MV-4-11 (cell line): ENCODE results near the gene CIAO2A.
"Not testable (repeated sequence)": the region's sequence is repeated elsewhere in the genome, so short reads cannot be mapped to it uniquely, and the experiment has no call there.

Experiments
- DNase-seq: peaks from one replicate; lab custom pipeline; 2025; lab: John Stamatoyannopoulos, UW

Gene CIAO2A, protein sequence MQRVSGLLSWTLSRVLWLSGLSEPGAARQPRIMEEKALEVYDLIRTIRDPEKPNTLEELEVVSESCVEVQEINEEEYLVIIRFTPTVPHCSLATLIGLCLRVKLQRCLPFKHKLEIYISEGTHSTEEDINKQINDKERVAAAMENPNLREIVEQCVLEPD

DNA sequence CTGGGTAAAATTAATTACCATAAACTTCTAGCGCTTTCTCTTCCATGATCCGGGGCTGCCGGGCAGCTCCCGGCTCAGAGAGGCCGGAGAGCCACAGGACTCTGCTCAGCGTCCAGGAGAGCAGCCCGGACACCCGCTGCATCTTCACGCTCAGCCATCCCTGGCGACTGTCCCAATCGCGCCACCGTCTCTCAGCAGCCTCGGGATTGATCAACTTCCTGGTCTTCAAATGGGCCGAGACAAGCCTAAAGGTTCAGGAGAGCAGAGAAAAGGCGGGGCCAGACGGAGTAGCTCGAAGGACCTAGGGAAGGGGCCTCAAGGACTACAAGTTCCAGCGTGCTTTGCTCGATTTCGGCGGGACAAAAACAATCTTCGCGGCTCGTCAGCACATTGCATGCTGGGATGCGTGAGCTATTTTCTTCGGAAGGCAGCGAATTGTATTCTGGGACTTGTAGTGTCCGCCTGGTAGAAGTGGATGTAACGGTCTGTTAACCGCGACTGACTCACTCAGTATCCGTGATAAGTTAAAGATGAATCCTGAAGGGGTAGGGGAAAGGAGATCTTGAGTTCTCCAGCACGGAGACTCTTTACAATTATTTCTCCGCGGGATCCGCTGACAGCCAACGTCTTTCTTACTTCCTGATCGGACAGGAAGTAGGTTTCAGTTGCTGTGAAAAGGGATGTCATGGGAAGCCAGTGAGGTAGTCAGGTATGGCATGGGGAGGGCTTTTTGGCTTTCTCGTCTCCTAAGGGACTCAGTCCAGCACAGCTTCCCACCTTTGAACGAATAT is at the start of gene CIAO2A:
Gene CIAO2A, minus strand, starts transcription at position 212 of the 791 bp plus-strand sequence. Its CDS starts 70 bp downstream, at position 142.
- DNase-seq, result peak; percentile 100

DNA sequence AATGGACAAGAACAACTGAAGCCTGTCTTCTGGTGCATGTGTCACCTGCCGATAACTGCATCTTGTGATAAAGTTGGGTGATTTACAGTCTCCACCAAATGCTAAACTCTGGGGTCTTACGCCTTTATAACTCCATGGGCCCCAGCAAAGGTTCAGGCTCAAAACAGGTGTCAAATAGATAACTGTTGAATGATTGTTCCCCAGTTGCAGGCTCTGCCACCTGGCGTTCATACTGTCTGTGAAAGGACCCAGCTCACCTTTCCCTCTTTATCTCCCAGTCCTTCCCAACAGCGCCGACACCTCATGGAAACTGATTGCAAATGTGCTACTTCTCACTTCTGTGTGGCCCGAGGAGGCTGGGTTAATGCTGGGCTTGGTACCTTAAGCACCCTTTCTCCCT is 49.6 kb upstream of the CIAO2A start:
- DNase-seq, result no peak

- DNase-seq, result no peak
Observed at GRCh38 chr15:64141798-64142512, 48.3 kb upstream of the CIAO2A start.

DNA sequence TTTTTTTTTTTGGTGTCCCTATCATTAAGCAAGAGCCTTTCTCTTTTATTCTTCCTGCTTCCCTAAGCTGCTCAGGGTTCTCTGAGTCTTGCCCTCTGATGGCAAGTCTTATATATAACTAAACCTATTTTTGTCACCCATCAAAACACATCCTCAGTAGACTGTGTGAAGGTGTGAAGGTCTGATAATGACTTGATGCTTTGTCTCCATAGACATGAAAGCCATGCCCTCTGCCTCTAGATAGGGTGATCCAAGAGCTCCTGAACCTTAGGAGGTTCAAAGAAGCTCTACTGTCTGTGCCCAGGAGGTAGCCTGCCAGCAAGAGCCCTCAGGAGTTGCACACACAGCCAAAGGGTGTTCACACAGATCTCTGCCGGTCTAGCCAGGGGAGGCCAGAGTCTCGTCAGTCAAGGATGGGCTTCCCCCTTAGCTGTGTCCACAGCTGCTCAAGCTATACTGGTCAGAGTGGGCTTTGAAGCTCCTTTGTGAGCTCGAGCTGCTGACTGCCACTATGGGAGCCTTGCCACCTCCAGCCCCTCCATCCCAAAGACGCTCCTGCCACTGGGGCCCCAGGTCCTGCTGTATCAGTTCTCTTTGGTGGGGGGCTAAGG is 44.8 kb upstream of the CIAO2A start:
- DNase-seq, result no peak

DNA sequence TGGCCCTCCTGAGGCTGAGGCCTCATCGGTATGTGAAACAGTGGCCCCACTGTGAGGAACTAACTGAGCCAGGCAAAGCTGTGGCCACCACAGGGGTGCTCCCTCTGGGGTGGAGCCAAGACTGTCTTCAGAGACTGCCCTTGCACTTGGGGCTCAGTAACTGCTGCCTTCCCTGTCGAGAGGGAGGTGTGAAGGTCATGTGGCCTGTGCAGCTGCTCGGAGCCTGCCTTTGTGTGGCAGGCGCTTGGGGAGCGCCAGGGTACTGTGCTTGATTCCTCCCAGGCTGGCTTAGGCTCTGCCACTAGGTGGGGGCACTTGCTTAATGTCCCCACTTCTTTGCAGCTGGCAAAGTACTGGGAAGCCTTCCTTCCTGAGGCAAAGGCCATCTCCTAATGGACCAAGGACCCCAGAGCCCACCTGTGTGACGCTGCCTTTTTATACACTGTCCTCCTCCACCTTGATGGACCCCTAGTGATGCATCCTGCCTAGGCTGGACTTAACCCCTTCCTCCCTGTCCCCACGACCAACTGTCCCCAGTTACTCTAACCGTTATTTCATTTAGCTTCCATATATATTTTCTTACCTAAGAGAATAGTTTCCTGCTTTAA is 43.7 kb upstream of the CIAO2A start:
- DNase-seq, result peak; percentile 58

DNA sequence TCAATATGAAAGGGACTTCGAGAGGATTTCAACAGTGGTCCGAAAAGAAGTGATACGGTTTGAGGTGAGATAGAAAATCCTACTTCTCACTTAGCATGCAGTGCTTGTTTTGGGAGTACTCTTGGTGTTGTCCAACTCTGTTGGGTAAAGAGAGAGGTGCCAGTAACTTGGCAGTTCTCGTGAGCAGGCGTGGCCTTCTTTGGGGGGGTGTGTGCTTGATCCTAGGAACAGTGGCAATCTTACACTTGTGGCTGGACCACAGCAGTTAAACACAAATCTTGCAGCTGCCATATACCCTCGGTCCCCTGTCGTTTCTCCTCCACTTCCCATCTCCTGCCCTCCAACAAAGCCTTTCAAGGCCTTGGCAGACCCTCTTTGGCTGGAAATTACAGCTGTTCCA is 42.7 kb upstream of the CIAO2A start:
- DNase-seq, result no peak

DNA sequence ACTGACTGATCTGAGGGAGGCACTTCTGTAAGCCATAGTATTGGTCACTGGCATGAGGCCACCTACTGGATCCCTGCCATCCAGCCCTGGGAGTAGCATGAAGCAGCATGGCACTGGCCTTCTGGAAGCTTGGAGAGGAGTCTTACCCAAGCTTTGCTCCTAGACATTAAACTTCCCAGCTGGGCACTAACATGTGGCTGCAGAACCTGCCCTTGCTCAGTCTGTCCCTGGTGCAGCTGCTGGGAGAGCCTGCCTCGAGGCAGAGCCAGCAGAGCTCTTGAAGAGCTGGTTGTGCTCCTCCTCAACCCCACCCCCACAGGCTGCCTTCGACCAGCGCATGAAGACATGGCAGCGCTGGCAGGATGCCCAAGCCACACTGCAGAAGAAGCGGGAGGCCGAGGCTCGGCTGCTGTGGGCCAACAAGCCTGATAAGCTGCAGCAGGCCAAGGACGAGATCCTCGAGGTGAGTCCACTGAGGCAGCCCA is 40.7 kb upstream of the CIAO2A start:
- no peak for DNase-seq

DNA sequence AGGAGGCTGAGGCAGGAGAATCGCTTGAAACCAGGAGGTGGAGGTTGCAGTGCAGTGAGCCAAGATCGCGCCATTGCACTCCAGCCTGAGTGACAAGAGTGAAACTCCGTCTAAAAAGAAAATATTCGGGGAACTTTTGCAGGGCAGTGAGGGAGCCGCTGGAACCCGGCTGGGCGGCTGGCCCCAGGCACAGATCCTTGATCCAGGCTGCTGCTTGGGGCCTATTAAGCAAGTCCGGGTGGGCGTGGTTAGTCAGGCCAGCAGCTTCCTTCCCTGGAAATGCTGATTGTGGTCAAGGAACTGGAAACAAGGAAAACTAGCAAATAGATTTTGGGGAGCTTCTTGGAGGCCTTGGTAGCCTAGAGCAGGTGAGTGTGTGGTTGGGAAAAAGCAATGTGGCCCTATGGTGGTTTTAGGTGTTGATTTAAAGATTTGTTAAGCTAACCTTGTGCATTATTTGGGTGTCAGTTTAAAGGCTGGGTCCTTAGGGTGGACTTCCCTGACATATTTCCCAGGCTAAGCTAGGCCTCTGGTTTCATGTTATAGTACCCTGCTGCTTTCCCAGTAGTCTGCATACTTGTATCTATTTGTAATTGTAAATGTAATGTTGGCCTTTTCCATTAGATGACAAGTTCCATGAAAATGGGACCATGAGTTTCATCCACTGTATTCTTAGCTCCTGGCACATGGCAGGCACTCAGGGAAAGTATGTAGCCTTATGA is 40.1 kb upstream of the CIAO2A start:
- DNase-seq, result no peak

DNA sequence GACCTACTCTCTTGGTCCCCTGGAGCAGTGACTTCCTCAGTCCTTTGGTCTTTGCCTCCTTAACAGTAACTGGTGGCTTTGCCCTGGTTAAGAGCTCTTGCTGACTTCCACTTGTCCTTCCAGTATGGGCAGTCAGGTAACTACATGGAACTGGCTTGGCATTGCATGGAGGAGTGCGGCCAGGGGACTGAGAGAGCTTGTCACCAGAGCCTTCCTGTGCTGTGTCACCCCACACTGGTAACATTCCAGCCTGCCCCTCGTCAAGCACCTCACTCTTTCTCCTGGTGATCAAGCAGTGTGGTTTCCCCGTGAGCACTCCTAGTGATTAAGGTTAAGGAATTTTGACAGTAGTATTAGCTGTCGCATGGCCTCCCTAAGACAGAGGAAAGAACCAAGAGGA is 38.6 kb upstream of the CIAO2A start:
- DNase-seq, result no peak

DNA sequence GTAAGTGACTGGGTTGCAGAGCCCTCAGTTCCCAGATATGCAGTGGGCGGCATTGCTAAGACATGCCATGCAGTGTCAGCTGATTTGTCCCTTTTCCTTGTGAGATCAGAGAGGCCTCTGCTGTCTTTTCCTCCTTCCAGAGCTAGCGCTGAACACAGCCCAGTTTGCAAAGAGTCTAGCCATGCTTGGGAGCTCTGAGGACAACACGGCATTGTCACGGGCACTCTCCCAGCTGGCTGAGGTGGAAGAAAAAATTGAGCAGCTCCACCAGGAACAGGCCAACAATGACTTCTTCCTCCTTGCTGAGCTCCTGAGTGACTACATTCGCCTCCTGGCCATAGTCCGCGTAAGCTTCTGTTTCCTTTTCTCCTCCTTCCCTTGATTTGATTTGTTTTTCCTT is 37.9 kb upstream of the CIAO2A start:
- no peak for DNase-seq

DNA sequence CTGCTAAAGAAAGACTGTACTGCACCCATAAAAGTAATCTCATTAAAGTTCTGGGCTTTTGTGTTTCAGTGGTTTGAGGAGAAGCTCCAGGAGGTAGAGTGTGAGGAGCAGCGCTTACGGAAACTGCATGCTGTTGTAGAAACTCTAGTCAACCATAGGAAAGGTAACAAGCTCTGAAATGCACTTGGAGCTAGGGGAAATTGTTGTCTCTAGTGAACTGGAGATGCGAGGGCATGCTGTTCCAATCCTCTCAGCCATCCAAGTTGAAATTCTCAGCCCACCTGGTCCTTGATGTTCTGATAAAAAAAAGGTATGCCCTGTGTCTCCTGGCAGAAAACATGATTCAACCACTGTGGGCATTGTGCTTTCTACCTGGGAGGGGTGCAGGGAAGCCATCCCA is 36.5 kb upstream of the CIAO2A start:
- no peak for DNase-seq

GRCh38 chr15:64127521-64128270 is 34.1 kb upstream of the CIAO2A start:
- no peak for DNase-seq

GRCh38 chr15:64125978-64126377 is 32.3 kb upstream of the CIAO2A start:
- DNase-seq, result no peak

GRCh38 chr15:64122936-64123351 is 29.3 kb upstream of the CIAO2A start:
- no peak for DNase-seq

DNA sequence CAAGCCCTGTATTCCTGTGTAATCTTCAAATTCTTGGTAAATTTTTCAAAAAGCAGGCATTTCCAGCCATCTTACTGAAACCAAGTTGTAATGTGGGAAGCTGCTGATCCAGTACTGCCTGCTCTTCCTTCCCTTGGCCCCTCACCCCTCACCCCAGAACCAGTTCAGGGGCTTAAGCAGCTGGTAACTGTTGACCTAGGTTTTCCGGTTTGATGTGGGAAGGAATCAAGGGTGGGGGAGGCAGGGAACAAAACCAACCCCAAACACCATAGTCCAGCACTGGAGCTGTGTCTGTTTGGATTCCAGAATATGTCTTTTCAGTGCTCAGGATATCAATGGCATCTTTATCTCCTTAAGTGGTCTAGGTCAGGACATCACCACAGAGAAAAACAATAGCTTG is 28.8 kb upstream of the CIAO2A start:
- DNase-seq, result no peak

DNA sequence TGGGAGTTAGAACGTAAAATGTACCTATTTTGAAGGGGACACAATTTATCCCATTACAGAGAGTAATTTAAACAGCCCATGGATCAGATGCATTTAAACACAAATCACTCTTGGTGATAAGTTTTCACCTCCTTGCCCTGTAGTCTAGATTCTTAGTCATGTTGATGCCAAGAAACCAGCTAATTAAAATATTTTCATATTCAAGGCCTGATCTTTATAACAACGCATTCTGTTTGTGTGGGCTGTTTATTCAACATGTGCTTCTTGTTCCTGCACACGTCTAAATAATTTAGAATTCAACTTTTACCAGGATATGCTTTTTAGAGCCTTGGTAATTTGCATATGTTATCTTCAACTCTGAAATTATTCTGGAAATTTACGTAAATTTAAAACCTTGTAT is 28.0 kb upstream of the CIAO2A start:
- DNase-seq, result no peak

GRCh38 chr15:64120322-64120721 is 26.7 kb upstream of the CIAO2A start:
- DNase-seq, result not testable (repeated sequence)

DNA sequence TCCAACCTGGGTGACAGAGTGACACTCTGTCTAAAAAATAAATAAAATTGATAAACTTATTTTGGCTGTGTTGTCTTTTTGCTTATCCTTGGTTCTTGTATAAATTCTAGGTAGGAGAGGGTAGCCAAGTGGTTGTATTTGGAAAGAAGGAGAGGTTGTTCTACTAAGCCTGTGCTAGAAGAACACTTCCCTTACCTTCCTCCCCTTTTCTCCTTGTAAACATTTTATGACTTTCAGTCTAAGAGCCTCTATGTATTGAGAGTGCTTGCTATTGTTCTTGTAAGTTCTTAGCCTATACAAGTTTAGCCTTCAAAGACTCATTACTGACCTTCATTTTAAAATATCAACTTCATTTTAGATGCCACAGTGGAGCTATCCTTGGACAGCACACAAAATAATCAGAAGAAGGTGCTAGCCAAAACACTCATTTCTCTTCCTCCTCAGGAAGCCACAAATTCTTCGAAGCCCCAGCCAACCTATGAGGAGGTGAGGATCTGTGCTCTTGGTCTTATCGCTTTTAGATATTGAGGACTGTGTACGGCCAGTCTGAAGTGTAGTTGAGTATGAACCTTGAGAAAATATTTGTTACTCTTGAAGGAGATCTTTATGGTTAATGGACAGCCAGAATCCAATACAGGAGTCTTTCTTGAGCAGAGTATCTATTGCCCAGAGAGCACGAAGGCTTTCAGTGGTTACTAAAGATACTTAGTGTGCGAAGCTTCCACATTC is 24.3 kb upstream of the CIAO2A start:
- no peak for DNase-seq

DNA sequence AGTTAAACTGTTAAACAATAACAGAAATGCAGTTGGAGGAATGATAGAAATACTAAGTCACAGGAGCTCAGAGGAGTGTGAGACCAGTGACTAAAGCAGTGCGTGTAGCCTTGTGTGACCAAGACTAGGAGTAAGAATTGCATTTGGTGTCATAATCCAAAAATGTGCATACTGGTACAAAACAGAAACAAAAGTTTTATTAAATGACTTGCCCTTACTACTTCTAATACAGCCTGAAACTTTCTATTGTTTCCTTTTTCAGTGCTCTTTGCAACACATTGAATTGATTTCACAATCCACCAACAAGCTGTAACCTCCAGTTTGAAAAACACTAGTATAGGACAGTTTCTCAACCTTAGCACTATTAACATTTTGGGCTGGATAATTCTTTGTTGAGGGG is 19.3 kb upstream of the CIAO2A start:
- DNase-seq, result peak; percentile 81
